ENCODE measurements around the gene KDSR.

KDSR gene

GRCh38 chr18:63367053-63367953 lies at the start of gene KDSR:
TSS of gene KDSR (minus strand) at chr18:63367206. CDS start at chr18:63367118, 88 bp downstream.
- TF ChIP-seq CTCF (IDR thresholded peaks at IDR 0.05): no peak

- TF ChIP-seq CTCF (IDR thresholded peaks at IDR 0.05): no peak
Measured at GRCh38 chr18:63412953-63413352, 45.9 kb upstream of the KDSR start.

GRCh38 chr18:63410792-63411191 lies 43.8 kb upstream of the KDSR start:
- TF ChIP-seq CTCF (IDR thresholded peaks at IDR 0.05): no peak

GRCh38 chr18:63409301-63409700 lies 42.3 kb upstream of the KDSR start:
- no peak for TF ChIP-seq CTCF (IDR thresholded peaks at IDR 0.05)

- no peak for TF ChIP-seq CTCF (IDR thresholded peaks at IDR 0.05)
Measured at GRCh38 chr18:63407734-63408133, 40.7 kb upstream of the KDSR start.

- no peak for TF ChIP-seq CTCF (IDR thresholded peaks at IDR 0.05)
Measured at GRCh38 chr18:63405986-63406385, 39.0 kb upstream of the KDSR start.

- TF ChIP-seq CTCF (IDR thresholded peaks at IDR 0.05): no peak
Measured at GRCh38 chr18:63402246-63403162, 35.5 kb upstream of the KDSR start.
